K562 (cell line): ENCODE results near the gene SIGLEC6. TPM values are rescaled to one million over a fixed set of nuclear protein-coding genes. Genes with fewer than 3 reads are reported as not detected.

ENCODE experiments used
- FOXJ2 ChIP-seq: fragments of 200-800 bp; sonication (Bioruptor generic); IDR thresholded peaks from 2 replicates; pipeline ENCODE4 v1.6.1; 2016; ENCODE audit warnings: missing genetic modification characterization, missing compliant biosample characterization
- HNRNPL ChIP-seq: fragments of 200-400 bp; formaldehyde crosslinking; IDR thresholded peaks from 2 replicates; pipeline ENCODE4 v1.6.1; 2017; ENCODE audit warnings: low read depth, mild to moderate bottlenecking, low read length
- KDM2B ChIP-seq: fragments of 250-450 bp; sonication (Bioruptor Pico); IDR thresholded peaks from 2 replicates; pipeline ENCODE4 v1.8.0; 2021; ENCODE audit warnings: mild to moderate bottlenecking, moderate library complexity
- REST ChIP-seq, 2 experiments: fragments of 450-650 bp; formaldehyde crosslinking in 1 of 2; IDR thresholded peaks; 2 replicates each; pipeline versions ENCODE4 v1.4.0 to v1.6.1; 2014 to 2020; ENCODE audit warnings: mild to moderate bottlenecking in 2 of 2, borderline replicate concordance in 1 of 2, low read depth in 1 of 2
- SMARCC2 ChIP-seq: fragments of 450-650 bp; IDR thresholded peaks from 2 replicates; pipeline ENCODE4 v1.6.1; 2017; ENCODE audit warnings: antibody characterized with exemption, moderate library complexity, mild to moderate bottlenecking, low read depth
- SUPT5H ChIP-seq: fragments of 450-650 bp; IDR thresholded peaks from 2 replicates; pipeline ENCODE4 v1.6.1; 2016
- ZBTB5 ChIP-seq: fragments of 450-650 bp; IDR thresholded peaks from 2 replicates; pipeline ENCODE4 v1.6.1; 2017; ENCODE audit warnings: antibody characterized with exemption
- ZNF639 ChIP-seq, 2 experiments: fragments of 200-800 bp in 1 of 2; sonication (Bioruptor generic) in 1 of 2; sonication (generic) in 1 of 2; formaldehyde crosslinking in 1 of 2; IDR thresholded peaks in 1 of 2; conservative IDR thresholded peaks in 1 of 2; 2 replicates each; pipeline versions ENCODE4 v1.5.0 to v1.6.1; 2016 to 2020; ENCODE audit warnings: missing compliant biosample characterization in 1 of 2, missing genetic modification characterization in 1 of 2, missing genetic modification reagents in 1 of 2
- polyA plus RNA-seq, 8 experiments: library from polyadenylated mRNA; depleted of rRNA in 4 of 8; stranded (reverse) in 5 of 8; unstranded in 3 of 8; fragments of >200 nt; fragmentation: Nextera tagmentation in 2 of 8; fragmentation: Illumina TruSeq in 1 of 8; extraction: Ambion mirVana in 2 of 8; extraction: Trizol in 1 of 8; gene quantifications; 2 replicates each; pipeline versions ENCODE4 v1.2.1 to v1.2.3, GENCODE V29; 2011 to 2014; ENCODE audit warnings: inconsistent platforms in 1 of 8, missing spikeins in 1 of 8
- total RNA-seq, 7 experiments: library from RNA; depleted of rRNA in 6 of 7; stranded (reverse); fragments of >200 nt in 6 of 7; fragmentation: Illumina TruSeq in 2 of 7; extraction: Trizol in 2 of 7; gene quantifications; 2 replicates each; pipeline versions ENCODE4 v1.2.1 to v1.2.3, GENCODE V29; 2011 to 2021; ENCODE audit warnings: low replicate concordance in 1 of 7
- TF ChIP-seq, protein P1 (sequence below): fragments of 250-450 bp; sonication (Bioruptor Pico); IDR thresholded peaks from 2 replicates; pipeline ENCODE4 v1.8.0; 2021; ENCODE audit warnings: moderate library complexity, mild to moderate bottlenecking, inconsistent platforms
- TF ChIP-seq, protein P2 (sequence below): sonication (generic); formaldehyde crosslinking; IDR thresholded peaks from 2 replicates; pipeline ENCODE4 v1.8.0; 2022; ENCODE audit warnings: missing genetic modification reagents, mild to moderate bottlenecking, borderline replicate concordance

The SIGLEC6 gene
- total and polyA plus RNA-seq, 9 of the 15 experiments (the other 6 are each of a cell fraction or from before 2014, with no cell fraction given), result 0.03 to 17.5 (median 0.71) TPM

DNA sequence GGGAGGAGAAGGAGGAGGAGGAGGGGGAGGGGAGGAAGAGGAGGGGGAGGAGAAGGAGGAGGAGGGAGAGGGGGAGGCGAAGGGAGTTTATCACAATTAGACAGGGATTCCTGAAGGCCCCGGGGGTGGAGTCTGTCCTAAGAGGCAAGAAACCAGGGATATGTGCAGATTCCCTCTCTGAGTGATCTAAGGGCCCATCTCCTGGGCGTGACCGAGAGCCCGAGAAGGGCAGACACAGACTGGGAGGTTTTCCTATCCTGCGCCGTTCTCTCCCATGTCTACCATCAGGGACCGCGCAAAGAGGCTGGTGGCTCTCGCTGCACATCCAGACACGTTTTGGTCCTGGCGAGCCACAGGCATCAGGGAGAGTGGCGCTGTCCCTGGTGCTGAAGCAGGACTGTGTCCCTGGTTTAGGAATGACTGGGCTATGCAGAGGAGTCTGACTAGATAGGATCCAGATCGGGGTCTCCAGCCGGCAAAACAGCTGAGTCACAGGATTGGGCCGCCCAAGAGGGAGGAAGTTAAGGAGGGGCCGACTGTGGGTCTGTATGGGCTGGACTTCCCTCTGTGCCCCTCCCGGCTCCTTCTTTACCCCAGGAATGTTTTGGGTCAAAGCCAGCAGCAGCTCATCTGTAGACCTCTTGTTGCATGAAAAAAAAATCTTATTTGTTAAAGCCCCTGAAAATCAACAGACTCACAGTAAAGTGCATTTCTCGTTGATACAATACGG is 21.7 kb upstream of the SIGLEC6 start (continued):
- TF ChIP-seq REST (IDR thresholded peaks at IDR 0.05; ENCODE audit: borderline replicate concordance), result peak; percentile 100
- TF ChIP-seq REST (CRISPR knock-in tag; IDR thresholded peaks at IDR 0.05; ENCODE audit: low read depth), result peak; percentile 100
- no peak for TF ChIP-seq ZBTB5
- TF ChIP-seq KDM2B, result no peak
- TF ChIP-seq SUPT5H, result no peak
- no peak; the same call in 1 of the 2 replicates for TF ChIP-seq FOXJ2
- TF ChIP-seq, protein P1, sequence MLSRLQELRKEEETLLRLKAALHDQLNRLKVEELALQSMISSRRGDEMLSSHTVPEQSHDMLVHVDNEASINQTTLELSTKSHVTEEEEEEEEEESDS (CRISPR knock-in tag), result no peak
- no peak for TF ChIP-seq HNRNPL
- peak; percentile 48; the same call in 1 of the 2 replicates for TF ChIP-seq SMARCC2
- TF ChIP-seq, protein P2, sequence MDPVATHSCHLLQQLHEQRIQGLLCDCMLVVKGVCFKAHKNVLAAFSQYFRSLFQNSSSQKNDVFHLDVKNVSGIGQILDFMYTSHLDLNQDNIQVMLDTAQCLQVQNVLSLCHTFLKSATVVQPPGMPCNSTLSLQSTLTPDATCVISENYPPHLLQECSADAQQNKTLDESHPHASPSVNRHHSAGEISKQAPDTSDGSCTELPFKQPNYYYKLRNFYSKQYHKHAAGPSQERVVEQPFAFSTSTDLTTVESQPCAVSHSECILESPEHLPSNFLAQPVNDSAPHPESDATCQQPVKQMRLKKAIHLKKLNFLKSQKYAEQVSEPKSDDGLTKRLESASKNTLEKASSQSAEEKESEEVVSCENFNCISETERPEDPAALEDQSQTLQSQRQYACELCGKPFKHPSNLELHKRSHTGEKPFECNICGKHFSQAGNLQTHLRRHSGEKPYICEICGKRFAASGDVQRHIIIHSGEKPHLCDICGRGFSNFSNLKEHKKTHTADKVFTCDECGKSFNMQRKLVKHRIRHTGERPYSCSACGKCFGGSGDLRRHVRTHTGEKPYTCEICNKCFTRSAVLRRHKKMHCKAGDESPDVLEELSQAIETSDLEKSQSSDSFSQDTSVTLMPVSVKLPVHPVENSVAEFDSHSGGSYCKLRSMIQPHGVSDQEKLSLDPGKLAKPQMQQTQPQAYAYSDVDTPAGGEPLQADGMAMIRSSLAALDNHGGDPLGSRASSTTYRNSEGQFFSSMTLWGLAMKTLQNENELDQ (CRISPR knock-in tag), result no peak
- TF ChIP-seq ZNF639 (CRISPR knock-in tag; conservative IDR thresholded peaks at IDR 0.05 in 1 of 2, IDR thresholded peaks at IDR 0.05 in 1 of 2), result peak in 1 of 2 experiments; percentile 78; a peak in 1 of 4 replicates
